Trophoblast cell (in vitro differentiated cells and primary cell): Measurements from ENCODE around the gene BAZ2A.

Experiments used
- DNase-seq, 2 donors: peaks; one replicate each; pipeline ENCODE4 v3.0.0-alpha.2; 2016
- H2AFZ ChIP-seq: 2 replicates; pipeline ENCODE4 v1.6.1; 2013; ENCODE audit warnings: low read length, moderate library complexity, mild to moderate bottlenecking; ENCODE audit not compliant: insufficient read depth, poor library complexity
- H2AK5ac ChIP-seq: 2 replicates; pipeline ENCODE4 v1.6.1; 2013; ENCODE audit warnings: mild to moderate bottlenecking, low read length
- H2BK120ac ChIP-seq: 2 replicates; pipeline ENCODE4 v1.6.1; 2013; ENCODE audit warnings: low read length, mild to moderate bottlenecking, moderate library complexity; ENCODE audit not compliant: insufficient read depth, poor library complexity
- H2BK12ac ChIP-seq: 2 replicates; pipeline ENCODE4 v1.6.1; 2013; ENCODE audit warnings: mild to moderate bottlenecking, low read length, moderate library complexity
- H2BK5ac ChIP-seq: 2 replicates; pipeline ENCODE4 v1.6.1; 2013; ENCODE audit warnings: low read length, low read depth, moderate library complexity, mild to moderate bottlenecking; ENCODE audit not compliant: poor library complexity
- H3K14ac ChIP-seq: 2 replicates; pipeline ENCODE4 v1.6.1; 2013; ENCODE audit warnings: mild to moderate bottlenecking, low read length
- H3K18ac ChIP-seq: 2 replicates; pipeline ENCODE4 v1.6.1; 2013; ENCODE audit warnings: mild to moderate bottlenecking, low read length
- H3K23ac ChIP-seq: 2 replicates; pipeline ENCODE4 v1.6.1; 2013; ENCODE audit warnings: low read length
- H3K27ac ChIP-seq: 2 replicates; pipeline ENCODE4 v1.5.1; 2013; ENCODE audit warnings: low read depth, mild to moderate bottlenecking, inconsistent platforms, low read length, moderate library complexity
- H3K27me3 ChIP-seq: 2 replicates; pipeline ENCODE4 v1.6.1; 2013; ENCODE audit warnings: inconsistent platforms, mild to moderate bottlenecking, low read length, moderate library complexity; ENCODE audit not compliant: insufficient read depth
- H3K36me3 ChIP-seq, 2 experiments: 1 replicate in 1 of 2; 2 replicates in 1 of 2; pipeline ENCODE4 v1.6.1; 2013; ENCODE audit warnings: low read length in 2 of 2, mild to moderate bottlenecking in 2 of 2, moderate library complexity in 1 of 2; ENCODE audit not compliant: insufficient read depth in 2 of 2, control insufficient read depth in 1 of 2
- H3K4ac ChIP-seq: 2 replicates; pipeline ENCODE4 v1.6.1; 2013; ENCODE audit warnings: low read depth, mild to moderate bottlenecking, low read length, moderate library complexity
- H3K4me1 ChIP-seq, 2 experiments: 1 replicate in 1 of 2; 2 replicates in 1 of 2; pipeline ENCODE4 v1.6.1; 2013; ENCODE audit warnings: low read length in 2 of 2, mild to moderate bottlenecking in 2 of 2, moderate library complexity in 1 of 2; ENCODE audit not compliant: insufficient read depth in 2 of 2, control insufficient read depth in 1 of 2
- H3K4me2 ChIP-seq: 2 replicates; pipeline ENCODE4 v1.6.1; 2013; ENCODE audit warnings: inconsistent platforms, mild to moderate bottlenecking, low read length, moderate library complexity
- H3K4me3 ChIP-seq: 2 replicates; pipeline ENCODE4 v1.5.1; 2013; ENCODE audit warnings: mild to moderate bottlenecking, low read depth, low read length, inconsistent platforms
- H3K79me1 ChIP-seq: one replicate; pipeline ENCODE4 v1.6.1; 2013; ENCODE audit warnings: low read length
- H3K79me2 ChIP-seq: 2 replicates; pipeline ENCODE4 v1.6.1; 2013; ENCODE audit warnings: low read length, mild to moderate bottlenecking; ENCODE audit not compliant: control insufficient read depth, insufficient read depth, poor library complexity
- H3K9ac ChIP-seq: 2 replicates; pipeline ENCODE4 v1.6.1; 2013; ENCODE audit warnings: mild to moderate bottlenecking, low read length
- H3K9me3 ChIP-seq: 2 replicates; pipeline ENCODE4 v1.6.1; 2013; ENCODE audit warnings: low read depth, mild to moderate bottlenecking, control low read depth, inconsistent platforms, low read length; ENCODE audit not compliant: insufficient read depth
- H4K12ac ChIP-seq: 2 replicates; pipeline ENCODE4 v1.6.1; 2013; ENCODE audit warnings: low read depth, mild to moderate bottlenecking, low read length, moderate library complexity
- H4K8ac ChIP-seq: 2 replicates; pipeline ENCODE4 v1.6.1; 2013; ENCODE audit warnings: low read depth, mild to moderate bottlenecking, low read length, moderate library complexity
- H4K91ac ChIP-seq: one replicate; pipeline ENCODE4 v1.6.1; 2013; ENCODE audit warnings: low read depth, mild to moderate bottlenecking, low read length, moderate library complexity
- WGBS: extraction: QIAGEN DNeasy Blood & Tissue Kit; methylation state at CpG from one replicate; pipeline ENCODE4 v1.1.7; 2013; ENCODE audit warnings: missing lambda C conversion rate; ENCODE audit not compliant: insufficient read length, insufficient coverage; ENCODE audit errors: extremely low coverage; 5-methylcytosine and 5-hydroxymethylcytosine counted together

Gene BAZ2A

GRCh38 chr12:56616244-56616643 is 13.9 kb downstream of the BAZ2A start:
- Histone ChIP-seq H4K91ac (no peak overlapping the region), H3K9ac (no peak overlapping the region), H3K79me1 (no peaks in the 10 kb centered on the region), H2BK12ac (no peak overlapping the region), H3K18ac (no peak overlapping the region), H2BK5ac (no peak overlapping the region), H3K4ac (no peak overlapping the region), H3K4me1 (no peaks in the 10 kb centered on the region), H3K4me2 (no peak overlapping the region), H2AFZ (no peak overlapping the region), H4K12ac (no peak overlapping the region), H3K4me3 (no peak overlapping the region), H3K27me3 (no peaks in the 10 kb centered on the region), H4K8ac (no peak overlapping the region), H3K23ac (no peak overlapping the region), H3K79me2 (no peaks in the 10 kb centered on the region), H2AK5ac (no peak overlapping the region), H3K36me3 (peaks cover 45 to 66% of the 10 kb centered on the region in 2 experiments), H3K9me3 (no peaks in the 10 kb centered on the region), H3K14ac (no peak overlapping the region), H2BK120ac (no peak overlapping the region), H3K27ac (no peak overlapping the region)
- no peak for DNase-seq
- WGBS: no CpG with 5 or more reads among the region's 3 CpGs

GRCh38 chr12:56614627-56615026 is 15.5 kb downstream of the BAZ2A start:
- H3K79me1 ChIP-seq: no peaks in the 10 kb centered on the region
- no peak overlapping the region for H3K4me2 ChIP-seq
- no peak overlapping the region for H2AFZ ChIP-seq
- H3K23ac ChIP-seq: no peak overlapping the region
- no peak for DNase-seq
- no peak overlapping the region for H3K4ac ChIP-seq
- H3K14ac ChIP-seq: no peak overlapping the region
- no peak overlapping the region for H3K4me3 ChIP-seq
- H3K4me1 ChIP-seq: no peaks in the 10 kb centered on the region
- WGBS: no CpG with 5 or more reads among the region's 8 CpGs
- H3K36me3 ChIP-seq: peaks cover 47 to 76% of the 10 kb centered on the region in 2 experiments
- no peak overlapping the region for H4K8ac ChIP-seq
- H2BK12ac ChIP-seq: no peak overlapping the region
- H3K9ac ChIP-seq: peak overlapping the region; percentile 33
- no peak overlapping the region for H2BK120ac ChIP-seq
- H2AK5ac ChIP-seq: no peak overlapping the region
- no peaks in the 10 kb centered on the region for H3K27me3 ChIP-seq
- H3K9me3 ChIP-seq: no peaks in the 10 kb centered on the region
- H3K18ac ChIP-seq: no peak overlapping the region
- no peak overlapping the region for H3K27ac ChIP-seq
- H4K12ac ChIP-seq: no peak overlapping the region
- no peaks in the 10 kb centered on the region for H3K79me2 ChIP-seq
- H4K91ac ChIP-seq: no peak overlapping the region
- no peak overlapping the region for H2BK5ac ChIP-seq

GRCh38 chr12:56604355-56604754 is 25.8 kb downstream of the BAZ2A start:
- Histone ChIP-seq H4K8ac (no peak overlapping the region), H3K27me3 (no peaks in the 10 kb centered on the region), H3K9ac (no peak overlapping the region), H2BK12ac (no peak overlapping the region), H4K12ac (no peak overlapping the region), H3K14ac (no peak overlapping the region), H3K27ac (no peak overlapping the region), H4K91ac (no peak overlapping the region), H3K4me2 (no peak overlapping the region), H3K23ac (no peak overlapping the region), H3K36me3 (peaks cover 74 to 80% of the 10 kb centered on the region in 2 experiments), H3K79me1 (no peaks in the 10 kb centered on the region), H2BK5ac (no peak overlapping the region), H2AK5ac (no peak overlapping the region), H3K9me3 (peaks cover 1% of the 10 kb centered on the region), H2BK120ac (no peak overlapping the region), H3K79me2 (no peaks in the 10 kb centered on the region), H3K4ac (no peak overlapping the region), H2AFZ (no peak overlapping the region), H3K4me3 (no peak overlapping the region), H3K18ac (no peak overlapping the region), H3K4me1 (no peaks in the 10 kb centered on the region)
- WGBS: no CpG with 5 or more reads among the region's 3 CpGs
- DNase-seq: no peak

- no peak for DNase-seq
- H2BK120ac ChIP-seq: no peak overlapping the region
- no peak overlapping the region for H2BK5ac ChIP-seq
- no peak overlapping the region for H3K23ac ChIP-seq
- no peak overlapping the region for H3K27ac ChIP-seq
- no peaks in the 10 kb centered on the region for H3K79me1 ChIP-seq
- no CpG with 5 or more reads among the region's 3 CpGs for whole genome bisulfite sequencing
- no peak overlapping the region for H3K14ac ChIP-seq
- H4K91ac ChIP-seq: no peak overlapping the region
- no peak overlapping the region for H2AFZ ChIP-seq
- no peak overlapping the region for H3K4me3 ChIP-seq
- H3K18ac ChIP-seq: no peak overlapping the region
- H2BK12ac ChIP-seq: no peak overlapping the region
- no peaks in the 10 kb centered on the region for H3K4me1 ChIP-seq
- no peak overlapping the region for H4K12ac ChIP-seq
- no peak overlapping the region for H3K9ac ChIP-seq
- H3K4ac ChIP-seq: no peak overlapping the region
- H2AK5ac ChIP-seq: no peak overlapping the region
- peaks cover 74 to 88% of the 10 kb centered on the region in 2 experiments for H3K36me3 ChIP-seq
- no peaks in the 10 kb centered on the region for H3K27me3 ChIP-seq
- H3K79me2 ChIP-seq: no peaks in the 10 kb centered on the region
- H3K9me3 ChIP-seq: peaks cover 1% of the 10 kb centered on the region
- H4K8ac ChIP-seq: no peak overlapping the region
- H3K4me2 ChIP-seq: no peak overlapping the region
Measured at GRCh38 chr12:56602239-56602638, 27.9 kb downstream of the BAZ2A start.
